Activated naive CD8-positive, alpha-beta T cell treated with anti-CD3 and anti-CD28 coated beads for 36 hours (primary cell): ENCODE measurements around the gene CXCL17. TPM values are rescaled to one million over a fixed set of nuclear protein-coding genes. Genes with fewer than 3 reads are reported as not detected.
"Not testable (repeated sequence)": the region's sequence is repeated elsewhere in the genome, so short reads cannot be mapped to it uniquely, and the experiment has no call there.

Experiments
- DNase-seq: peaks from one replicate; pipeline ENCODE4 v3.0.0; 2021
- H3K27ac Mint-ChIP-seq: one replicate; pipeline ENCODE4 v1.8.0; 2022; ENCODE audit warnings: mild to moderate bottlenecking, moderate library complexity, mixed read lengths
- H3K27me3 Mint-ChIP-seq: one replicate; pipeline ENCODE4 v1.8.0; 2022; ENCODE audit warnings: mild to moderate bottlenecking, mixed read lengths
- H3K36me3 Mint-ChIP-seq: one replicate; pipeline ENCODE4 v1.8.0; 2021; ENCODE audit warnings: mild to moderate bottlenecking, mixed read lengths
- H3K4me1 Mint-ChIP-seq: one replicate; pipeline ENCODE4 v1.8.0; 2021; ENCODE audit warnings: mixed read lengths
- H3K4me3 Mint-ChIP-seq: one replicate; pipeline ENCODE4 v1.8.0; 2022; ENCODE audit warnings: mild to moderate bottlenecking, moderate library complexity, mixed read lengths
- H3K9me3 Mint-ChIP-seq: one replicate; pipeline ENCODE4 v1.8.0; 2022; ENCODE audit warnings: mixed read lengths
- total RNA-seq, 2 experiments: library from RNA; stranded (reverse); gene quantifications; one replicate each; pipeline ENCODE4 v1.2.3, GENCODE V29; 2021

CXCL17 gene, protein sequence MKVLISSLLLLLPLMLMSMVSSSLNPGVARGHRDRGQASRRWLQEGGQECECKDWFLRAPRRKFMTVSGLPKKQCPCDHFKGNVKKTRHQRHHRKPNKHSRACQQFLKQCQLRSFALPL
- total RNA-seq: not detected

- no peak within 1 kb of the TSS for H3K27ac Mint-ChIP-seq
- H3K4me3 Mint-ChIP-seq: no peak within 1 kb of the TSS
- no peaks in the 10 kb centered on the region for H3K36me3 Mint-ChIP-seq
- no peak for DNase-seq
- H3K27me3 Mint-ChIP-seq: no peaks in the 10 kb centered on the region
- peaks cover 19% of the 10 kb centered on the region for H3K4me1 Mint-ChIP-seq
- no peaks in the 10 kb centered on the region for H3K9me3 Mint-ChIP-seq
Observed at GRCh38 chr19:42442833-42443232, at the start of gene CXCL17. Gene CXCL17 (minus strand): TSS chr19:42442946. CDS start chr19:42442832, 114 bp downstream.

DNA sequence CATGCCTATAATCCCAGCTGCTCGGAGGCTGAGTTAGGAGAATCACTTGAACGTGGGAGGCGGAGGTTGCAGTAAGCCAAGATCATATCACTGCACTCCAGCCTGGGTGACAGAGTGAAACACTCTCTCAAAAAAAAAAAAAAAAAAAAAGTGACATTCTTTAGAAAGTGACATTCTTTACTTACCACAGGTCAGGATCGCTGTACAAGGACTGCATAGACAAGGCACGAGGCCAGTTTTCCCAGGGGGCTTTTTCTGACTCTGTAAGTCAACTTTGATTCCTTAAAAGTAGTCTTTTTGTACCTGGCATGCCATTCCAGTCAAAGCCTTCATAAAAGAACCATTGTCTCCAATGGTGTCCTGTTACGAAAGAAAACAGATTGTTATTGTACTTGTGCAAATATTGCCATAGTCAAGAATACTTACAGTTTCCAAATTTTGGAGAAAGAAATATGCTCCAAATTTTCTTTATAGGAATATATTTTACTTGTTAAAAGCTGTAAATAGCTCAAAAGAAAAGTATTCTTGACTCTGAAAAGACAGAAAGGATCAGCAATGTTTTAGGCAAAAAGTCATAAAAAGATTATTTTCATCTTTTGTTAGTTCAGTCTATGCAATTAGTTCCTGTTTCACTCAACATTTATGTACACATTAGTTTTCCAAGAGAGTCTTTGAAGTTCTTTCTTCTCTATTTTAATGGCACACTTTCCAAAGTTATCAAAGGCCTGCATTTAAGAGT lies 46.2 kb upstream of the CXCL17 start:
- H3K27me3 Mint-ChIP-seq: no peaks in the 10 kb centered on the region
- no peak overlapping the region for H3K4me3 Mint-ChIP-seq
- peaks cover 4% of the 10 kb centered on the region for H3K4me1 Mint-ChIP-seq
- no peak overlapping the region for H3K27ac Mint-ChIP-seq
- H3K9me3 Mint-ChIP-seq: no peaks in the 10 kb centered on the region
- DNase-seq: no peak
- H3K36me3 Mint-ChIP-seq: no peaks in the 10 kb centered on the region

GRCh38 chr19:42487798-42488178 lies 45.0 kb upstream of the CXCL17 start:
- no peak for DNase-seq
- Mint-ChIP-seq H3K4me3 (no peak overlapping the region), H3K27me3 (no peaks in the 10 kb centered on the region), H3K4me1 (peaks cover 4% of the 10 kb centered on the region), H3K27ac (no peak overlapping the region), H3K9me3 (no peaks in the 10 kb centered on the region), H3K36me3 (no peaks in the 10 kb centered on the region)

DNA sequence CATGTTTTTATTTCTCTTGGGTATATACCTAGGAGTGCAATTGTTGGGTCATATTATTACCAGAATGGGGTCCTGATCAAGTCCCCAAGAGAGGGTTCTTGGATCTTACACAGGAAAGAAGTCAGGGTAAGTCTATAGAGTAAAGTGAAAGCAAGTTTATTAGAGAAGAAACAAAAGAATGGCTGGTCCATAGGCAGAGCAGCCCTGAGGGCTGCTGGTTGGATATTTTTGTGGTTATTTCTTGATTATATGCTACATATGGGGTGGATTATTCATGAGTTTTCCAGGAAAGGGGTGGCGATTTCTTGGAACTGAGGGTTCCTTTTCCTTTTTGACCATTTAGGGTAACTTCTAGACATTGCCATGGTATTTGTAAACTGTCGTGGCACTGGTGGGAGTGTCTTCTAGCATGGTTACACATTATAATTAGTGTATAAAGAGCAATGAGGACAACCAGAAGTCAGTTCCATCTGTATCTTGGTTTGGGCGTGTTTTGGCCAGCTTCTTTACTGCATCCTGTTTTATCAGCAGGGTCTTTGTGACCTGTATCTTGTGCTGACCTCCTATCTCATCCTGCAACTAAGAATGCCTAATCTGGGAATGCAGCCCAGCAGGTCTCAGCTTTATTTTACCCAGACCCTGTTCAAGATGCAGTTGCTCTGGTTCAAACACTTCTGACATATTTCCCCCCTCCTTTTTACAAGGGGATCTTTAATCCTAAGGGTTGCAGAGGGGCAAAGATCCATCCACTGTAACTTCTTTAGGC lies 44.5 kb upstream of the CXCL17 start:
- peaks cover 4% of the 10 kb centered on the region for H3K4me1 Mint-ChIP-seq
- peak; percentile 25 for DNase-seq
- no peaks in the 10 kb centered on the region for H3K36me3 Mint-ChIP-seq
- H3K27ac Mint-ChIP-seq: no peak overlapping the region
- no peak overlapping the region for H3K4me3 Mint-ChIP-seq
- no peaks in the 10 kb centered on the region for H3K9me3 Mint-ChIP-seq
- no peaks in the 10 kb centered on the region for H3K27me3 Mint-ChIP-seq

- not testable (repeated sequence) for H3K27ac Mint-ChIP-seq, H3K27me3 Mint-ChIP-seq
Observed at GRCh38 chr19:42485036-42485435, 42.3 kb upstream of the CXCL17 start.

GRCh38 chr19:42480335-42481095 lies 37.8 kb upstream of the CXCL17 start:
- H3K9me3 Mint-ChIP-seq: no peaks in the 10 kb centered on the region
- peak overlapping the region; percentile 4 for H3K4me3 Mint-ChIP-seq
- H3K27ac Mint-ChIP-seq: peak overlapping the region; percentile 69
- H3K36me3 Mint-ChIP-seq: peaks cover 2% of the 10 kb centered on the region
- DNase-seq: peak; percentile 17
- no peaks in the 10 kb centered on the region for H3K27me3 Mint-ChIP-seq
- peaks cover 5% of the 10 kb centered on the region for H3K4me1 Mint-ChIP-seq

More at GRCh38 chr19:42485036-42485435, 42.3 kb upstream of the CXCL17 start:
- not testable (repeated sequence) for H3K4me3 Mint-ChIP-seq, H3K4me1 Mint-ChIP-seq, DNase-seq, H3K36me3 Mint-ChIP-seq, H3K9me3 Mint-ChIP-seq

- no peaks in the 10 kb centered on the region for H3K27me3 Mint-ChIP-seq
- H3K4me1 Mint-ChIP-seq: peaks cover 5% of the 10 kb centered on the region
- no peak overlapping the region for H3K27ac Mint-ChIP-seq
- H3K36me3 Mint-ChIP-seq: peaks cover 2% of the 10 kb centered on the region
- H3K4me3 Mint-ChIP-seq: no peak overlapping the region
- no peak for DNase-seq
- no peaks in the 10 kb centered on the region for H3K9me3 Mint-ChIP-seq
Observed at GRCh38 chr19:42479736-42480135, 37.0 kb upstream of the CXCL17 start.

- Mint-ChIP-seq H3K4me1 (peaks cover 5% of the 10 kb centered on the region), H3K4me3 (no peak overlapping the region), H3K9me3 (no peaks in the 10 kb centered on the region), H3K27me3 (no peaks in the 10 kb centered on the region), H3K36me3 (peaks cover 2% of the 10 kb centered on the region), H3K27ac (peak overlapping the region; percentile 7)
- no peak for DNase-seq
Observed at GRCh38 chr19:42478765-42479311, 36.1 kb upstream of the CXCL17 start.

DNA sequence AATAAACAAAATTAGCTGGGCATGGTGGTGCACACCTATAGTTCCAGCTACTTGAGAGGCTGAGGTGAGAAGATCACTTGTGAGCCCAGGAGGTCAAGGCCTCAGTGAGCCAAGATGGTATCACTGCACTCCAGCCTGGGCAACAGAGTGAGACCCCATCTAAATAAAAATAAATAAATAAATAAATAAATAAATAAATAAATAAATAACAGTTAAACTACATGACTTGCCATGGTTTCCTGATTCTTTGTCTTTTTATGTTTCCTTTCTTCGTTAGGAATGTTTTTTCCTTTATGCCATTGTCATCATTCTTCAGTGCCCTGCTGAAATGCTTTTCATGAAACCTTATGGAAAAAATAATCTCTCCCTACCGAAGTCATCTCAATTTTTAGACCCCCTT lies 35.2 kb upstream of the CXCL17 start:
- peaks cover 2% of the 10 kb centered on the region for H3K36me3 Mint-ChIP-seq
- peaks cover 5% of the 10 kb centered on the region for H3K4me1 Mint-ChIP-seq

GRCh38 chr19:42477117-42477516 lies 34.4 kb upstream of the CXCL17 start:
- DNase-seq: no peak
- Mint-ChIP-seq H3K9me3 (no peaks in the 10 kb centered on the region), H3K27me3 (no peaks in the 10 kb centered on the region), H3K4me1 (peaks cover 5% of the 10 kb centered on the region), H3K27ac (no peak overlapping the region), H3K4me3 (no peak overlapping the region), H3K36me3 (peaks cover 2% of the 10 kb centered on the region)

More for the DNA sequence above, 35.2 kb upstream of the CXCL17 start:
- no peak overlapping the region for H3K27ac Mint-ChIP-seq
- DNase-seq: no peak
- H3K27me3 Mint-ChIP-seq: no peaks in the 10 kb centered on the region
- H3K4me3 Mint-ChIP-seq: no peak overlapping the region
- H3K9me3 Mint-ChIP-seq: no peaks in the 10 kb centered on the region

- H3K4me3 Mint-ChIP-seq: no peak overlapping the region
- H3K27me3 Mint-ChIP-seq: no peaks in the 10 kb centered on the region
- no peaks in the 10 kb centered on the region for H3K4me1 Mint-ChIP-seq
- no peak overlapping the region for H3K27ac Mint-ChIP-seq
- DNase-seq: no peak
- H3K36me3 Mint-ChIP-seq: peaks cover 2% of the 10 kb centered on the region
- H3K9me3 Mint-ChIP-seq: no peaks in the 10 kb centered on the region
Observed at GRCh38 chr19:42475366-42475765, 32.6 kb upstream of the CXCL17 start.

GRCh38 chr19:42474743-42475142 lies 32.0 kb upstream of the CXCL17 start:
- no peak for DNase-seq
- Mint-ChIP-seq H3K9me3 (no peaks in the 10 kb centered on the region), H3K36me3 (peaks cover 2% of the 10 kb centered on the region), H3K4me1 (peaks cover 3% of the 10 kb centered on the region), H3K4me3 (no peak overlapping the region), H3K27me3 (no peaks in the 10 kb centered on the region), H3K27ac (no peak overlapping the region)

GRCh38 chr19:42473686-42474085 lies 30.9 kb upstream of the CXCL17 start:
- H3K4me1 Mint-ChIP-seq: peaks cover 9% of the 10 kb centered on the region
- no peak overlapping the region for H3K4me3 Mint-ChIP-seq
- no peaks in the 10 kb centered on the region for H3K36me3 Mint-ChIP-seq
- no peak for DNase-seq
- no peaks in the 10 kb centered on the region for H3K9me3 Mint-ChIP-seq
- H3K27me3 Mint-ChIP-seq: no peaks in the 10 kb centered on the region
- no peak overlapping the region for H3K27ac Mint-ChIP-seq

GRCh38 chr19:42472402-42473147 lies 29.8 kb upstream of the CXCL17 start:
- Mint-ChIP-seq H3K36me3 (no peaks in the 10 kb centered on the region), H3K9me3 (no peaks in the 10 kb centered on the region), H3K4me3 (no peak overlapping the region), H3K4me1 (peaks cover 16% of the 10 kb centered on the region), H3K27me3 (peaks cover 5% of the 10 kb centered on the region), H3K27ac (no peak overlapping the region)
- no peak for DNase-seq
